NCI-H2029 treated with DMSO at 0.1 percent for 48 hours (cell line): Measurements from ENCODE around the gene STON2.
"Not testable (repeated sequence)": the region's sequence is repeated elsewhere in the genome, so short reads cannot be mapped to it uniquely, and the experiment has no call there.

Experiments
- DNase-seq: peaks from one replicate; lab custom pipeline; 2025; lab: John Stamatoyannopoulos, UW

STON2 gene, protein sequence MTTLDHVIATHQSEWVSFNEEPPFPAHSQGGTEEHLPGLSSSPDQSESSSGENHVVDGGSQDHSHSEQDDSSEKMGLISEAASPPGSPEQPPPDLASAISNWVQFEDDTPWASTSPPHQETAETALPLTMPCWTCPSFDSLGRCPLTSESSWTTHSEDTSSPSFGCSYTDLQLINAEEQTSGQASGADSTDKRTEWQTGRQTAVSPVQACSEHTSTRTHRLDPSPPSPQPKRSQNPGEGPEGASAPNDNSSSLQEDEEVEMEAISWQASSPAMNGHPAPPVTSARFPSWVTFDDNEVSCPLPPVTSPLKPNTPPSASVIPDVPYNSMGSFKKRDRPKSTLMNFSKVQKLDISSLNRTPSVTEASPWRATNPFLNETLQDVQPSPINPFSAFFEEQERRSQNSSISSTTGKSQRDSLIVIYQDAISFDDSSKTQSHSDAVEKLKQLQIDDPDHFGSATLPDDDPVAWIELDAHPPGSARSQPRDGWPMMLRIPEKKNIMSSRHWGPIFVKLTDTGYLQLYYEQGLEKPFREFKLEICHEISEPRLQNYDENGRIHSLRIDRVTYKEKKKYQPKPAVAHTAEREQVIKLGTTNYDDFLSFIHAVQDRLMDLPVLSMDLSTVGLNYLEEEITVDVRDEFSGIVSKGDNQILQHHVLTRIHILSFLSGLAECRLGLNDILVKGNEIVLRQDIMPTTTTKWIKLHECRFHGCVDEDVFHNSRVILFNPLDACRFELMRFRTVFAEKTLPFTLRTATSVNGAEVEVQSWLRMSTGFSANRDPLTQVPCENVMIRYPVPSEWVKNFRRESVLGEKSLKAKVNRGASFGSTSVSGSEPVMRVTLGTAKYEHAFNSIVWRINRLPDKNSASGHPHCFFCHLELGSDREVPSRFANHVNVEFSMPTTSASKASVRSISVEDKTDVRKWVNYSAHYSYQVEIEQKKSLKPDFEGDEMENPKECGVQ

DNA sequence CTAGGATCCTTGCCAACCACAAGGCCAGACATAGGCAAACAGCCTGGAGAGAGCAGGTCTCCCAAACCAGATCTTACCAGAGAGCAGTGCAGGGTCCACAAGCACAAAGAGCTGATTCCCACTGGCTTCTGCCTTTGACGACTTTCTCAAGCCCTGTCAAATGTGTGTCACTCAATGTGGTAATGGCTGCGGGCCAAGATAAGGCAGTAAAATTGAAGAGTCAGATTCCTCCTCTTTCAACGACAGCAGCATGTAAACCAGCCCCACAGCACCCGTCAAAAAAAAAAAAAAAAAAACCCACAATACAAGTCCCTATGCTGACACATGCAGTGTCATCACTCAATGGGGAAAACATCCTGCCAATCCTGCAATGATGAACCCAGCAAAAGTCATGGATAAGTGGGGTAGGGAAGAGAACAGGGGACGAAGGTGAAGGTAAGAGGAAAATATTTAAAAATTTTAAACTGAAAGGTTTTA is at the start of gene STON2:
TSS of gene STON2 (minus strand) at position 123 of the 477 bp plus-strand sequence. CDS start 1,942 bp downstream, outside the sequence.
- peak; percentile 63 for DNase-seq

DNA sequence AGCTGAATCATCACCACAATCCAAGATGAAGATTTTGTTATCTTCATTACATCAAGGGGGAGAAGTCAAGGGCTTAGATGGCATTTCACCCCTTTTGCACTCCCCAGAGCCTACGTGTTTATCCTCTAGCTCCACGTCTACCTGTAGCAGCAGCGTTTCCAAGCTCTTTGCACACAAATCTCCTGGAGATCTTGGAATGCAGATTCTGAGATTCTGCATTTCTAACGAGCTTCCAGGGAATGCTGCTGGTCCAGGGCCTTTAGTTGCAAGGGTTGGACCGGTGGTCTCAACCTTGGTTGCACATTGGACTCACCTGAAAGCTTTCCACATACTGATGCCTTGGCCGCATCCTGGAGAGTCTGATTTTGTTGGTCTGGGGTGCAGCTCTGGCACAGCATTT is 49.5 kb upstream of the STON2 start:
- DNase-seq: no peak

DNA sequence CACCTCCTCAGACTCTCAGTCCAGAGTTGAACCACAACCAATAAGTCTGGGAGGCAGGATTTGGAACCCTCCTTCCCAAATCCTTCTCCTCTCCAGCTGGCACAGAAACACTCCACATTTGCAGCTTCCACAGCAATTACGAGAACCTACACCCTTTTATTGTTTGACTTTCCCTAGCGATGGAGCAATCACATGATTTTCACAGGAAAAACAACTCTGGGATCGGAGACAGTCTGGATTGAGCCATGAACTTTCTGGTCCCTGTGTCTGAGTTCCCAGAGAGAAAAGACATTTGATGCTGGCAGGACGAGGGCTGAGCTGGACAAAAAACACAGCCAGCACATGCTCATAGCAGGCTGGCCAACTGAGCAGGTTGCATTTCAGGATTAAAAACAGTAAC is 49.0 kb upstream of the STON2 start:
- DNase-seq: no peak

DNA sequence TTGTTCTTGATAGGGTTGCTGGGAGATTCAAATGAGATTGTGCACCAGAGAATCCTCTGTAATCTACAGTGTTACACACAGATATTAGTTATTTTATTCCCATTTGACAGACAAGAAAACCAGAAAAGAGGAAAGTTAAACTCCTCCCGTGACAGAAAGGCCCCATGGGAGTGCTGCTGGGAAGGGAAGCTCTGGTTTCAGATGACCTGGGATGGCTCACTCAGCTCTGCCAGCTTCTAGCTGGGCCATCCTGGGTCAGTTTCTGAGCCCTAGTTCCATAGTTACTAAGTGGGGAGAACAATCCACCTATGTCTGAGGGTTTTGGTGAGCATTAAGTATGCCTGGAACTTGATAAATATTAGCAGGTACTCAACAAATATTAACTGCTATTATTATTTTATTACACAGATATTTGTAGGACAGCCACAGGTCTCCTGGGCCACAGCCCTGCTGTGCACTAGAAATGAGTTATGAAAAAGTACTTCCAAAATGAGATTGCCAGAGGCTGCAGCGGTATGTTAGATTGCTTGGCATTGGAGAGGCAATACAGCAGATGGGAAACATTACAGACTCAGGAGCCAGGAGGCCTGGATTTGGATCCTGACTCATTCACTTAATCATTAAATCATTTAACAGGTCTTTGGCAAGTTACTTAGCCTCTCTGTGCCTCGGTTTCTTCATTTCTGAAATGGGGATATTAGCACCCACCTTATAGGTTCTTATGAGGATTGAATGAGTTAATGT is 47.1 kb upstream of the STON2 start:
- no peak for DNase-seq

DNA sequence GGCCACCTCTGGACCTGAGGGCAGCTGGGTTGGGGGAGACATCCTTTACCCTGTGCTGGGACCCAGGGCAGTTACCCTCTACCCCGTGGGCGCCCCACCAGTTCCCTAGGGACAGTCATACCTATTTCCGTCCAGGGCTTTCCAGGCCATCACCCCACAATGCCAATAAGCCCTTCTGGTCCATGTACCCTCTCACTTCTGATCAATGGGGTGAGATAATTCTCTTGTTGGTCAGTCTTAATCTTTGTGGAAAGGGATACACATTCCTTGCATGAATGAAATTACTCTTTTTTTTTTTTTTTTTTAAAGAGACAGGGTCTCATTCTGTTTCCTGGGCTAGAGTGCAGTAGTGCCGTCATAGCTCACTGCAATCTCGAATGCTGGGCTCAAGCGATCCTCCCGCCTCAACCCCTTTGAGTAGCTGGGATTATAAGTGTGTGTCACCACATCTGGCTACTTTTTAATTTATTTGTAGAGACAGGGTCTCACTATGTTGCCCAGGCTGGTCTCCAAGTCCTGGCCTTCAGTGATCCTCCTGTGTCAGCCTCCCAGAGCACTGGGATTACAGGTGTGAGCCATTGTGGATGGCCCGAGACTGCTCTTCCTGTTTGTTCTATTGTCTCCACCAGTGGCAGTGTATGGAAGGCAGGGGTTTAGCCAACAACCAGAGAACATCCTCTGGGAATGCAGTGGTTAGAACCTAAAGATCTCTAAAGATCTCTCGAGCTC is 46.3 kb upstream of the STON2 start:
- DNase-seq: no peak

DNA sequence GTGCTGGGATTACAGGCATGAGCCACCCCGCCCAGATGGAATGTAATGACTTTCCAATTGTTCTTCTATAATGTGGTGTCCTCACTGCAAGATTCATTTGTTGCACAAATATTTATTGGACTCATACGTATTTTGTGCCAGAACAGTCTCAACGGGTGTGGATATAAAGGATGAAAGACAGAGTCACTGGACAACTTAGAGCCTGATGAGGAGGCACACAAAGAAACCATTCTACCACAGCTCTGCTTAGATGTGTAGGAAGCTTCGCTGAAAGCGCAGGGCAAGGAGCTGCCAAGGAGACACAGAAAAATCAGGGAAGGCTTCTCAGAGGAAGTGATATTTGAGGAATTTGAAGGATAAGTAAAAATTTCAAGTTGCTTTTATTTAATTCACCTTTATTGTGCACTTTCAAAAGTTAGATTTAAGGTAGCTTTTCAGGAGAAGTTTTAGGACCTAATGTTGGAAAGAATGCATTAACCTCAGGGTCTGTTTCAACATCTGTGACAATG is 41.6 kb upstream of the STON2 start:
- no peak for DNase-seq

DNA sequence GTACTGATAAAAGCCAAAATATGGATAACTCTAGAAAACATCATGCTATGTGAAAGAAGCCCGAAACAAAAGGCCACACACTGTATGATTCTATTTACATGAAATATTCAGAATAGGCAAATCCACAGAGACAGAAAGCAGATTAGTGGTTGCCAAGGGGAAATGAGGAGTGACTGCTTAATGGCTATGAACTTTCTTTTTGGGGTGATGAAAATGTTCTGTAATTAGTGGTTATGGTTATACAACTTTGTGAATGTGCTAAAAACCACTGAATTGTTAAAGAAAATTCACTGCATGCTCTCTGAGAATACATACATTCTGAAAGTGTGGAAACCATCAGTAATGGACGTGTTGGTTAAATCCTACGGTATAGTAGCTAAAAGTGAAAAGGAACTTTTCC is 39.9 kb upstream of the STON2 start:
- no peak for DNase-seq

DNA sequence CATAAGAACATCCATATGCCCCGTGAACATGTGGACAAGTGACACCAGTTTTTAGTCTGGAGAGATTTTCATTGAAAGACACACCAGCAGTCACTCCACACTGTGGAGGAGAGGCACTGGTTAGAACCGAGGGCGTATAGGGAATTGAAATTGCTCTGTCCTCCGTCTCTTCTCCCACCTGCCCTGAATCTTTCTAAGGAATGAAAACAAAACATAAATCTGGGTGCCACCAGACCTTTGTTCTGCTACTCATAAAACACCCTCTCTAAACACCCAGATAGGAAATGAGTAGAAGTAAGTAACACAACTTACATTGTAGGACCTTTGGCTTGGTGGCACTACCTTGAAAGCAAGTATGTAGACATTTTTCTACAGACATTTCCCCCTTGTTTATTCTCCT is 37.1 kb upstream of the STON2 start:
- no peak for DNase-seq

DNA sequence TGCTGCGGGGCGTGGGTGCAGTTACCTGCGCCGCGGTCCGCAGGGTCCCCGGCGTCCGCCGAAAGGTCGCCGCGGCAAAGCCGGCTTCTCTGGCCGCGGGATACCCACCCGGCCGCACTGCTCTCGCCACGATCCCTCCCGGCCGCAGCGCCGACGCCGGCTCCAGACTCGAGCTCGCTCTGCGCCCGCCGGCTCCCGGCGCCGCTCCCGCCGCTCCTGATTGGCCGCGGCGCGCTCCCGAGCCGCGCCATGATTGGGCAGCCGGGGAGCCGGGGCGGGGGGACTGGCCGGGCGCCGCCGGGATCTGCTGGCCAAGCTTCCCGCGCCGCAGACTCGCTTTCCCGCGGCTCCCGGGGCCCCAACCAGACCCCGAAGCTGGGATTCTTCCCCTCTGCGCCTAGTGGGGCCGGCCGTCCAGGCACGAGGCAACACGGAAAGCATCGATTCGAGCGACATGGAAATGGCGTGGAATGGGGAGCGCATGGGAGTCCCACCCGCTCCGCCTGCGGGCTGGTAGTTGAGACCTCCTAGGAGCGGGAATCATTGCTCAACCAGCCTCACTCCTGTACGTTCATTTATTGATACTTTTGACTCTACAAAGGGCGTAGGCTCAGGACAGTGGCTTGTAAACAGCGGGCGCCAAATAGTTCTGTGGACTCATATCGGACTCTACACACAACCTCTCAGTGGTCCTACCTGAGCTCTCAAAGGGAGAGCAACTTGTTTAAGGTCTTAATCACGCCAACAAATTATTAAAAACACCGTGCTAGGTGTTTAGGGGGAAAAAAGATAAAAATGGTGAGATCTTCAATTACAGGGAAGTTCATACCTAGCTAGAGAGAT is 36.4 kb upstream of the STON2 start:
- no peak for DNase-seq

DNA sequence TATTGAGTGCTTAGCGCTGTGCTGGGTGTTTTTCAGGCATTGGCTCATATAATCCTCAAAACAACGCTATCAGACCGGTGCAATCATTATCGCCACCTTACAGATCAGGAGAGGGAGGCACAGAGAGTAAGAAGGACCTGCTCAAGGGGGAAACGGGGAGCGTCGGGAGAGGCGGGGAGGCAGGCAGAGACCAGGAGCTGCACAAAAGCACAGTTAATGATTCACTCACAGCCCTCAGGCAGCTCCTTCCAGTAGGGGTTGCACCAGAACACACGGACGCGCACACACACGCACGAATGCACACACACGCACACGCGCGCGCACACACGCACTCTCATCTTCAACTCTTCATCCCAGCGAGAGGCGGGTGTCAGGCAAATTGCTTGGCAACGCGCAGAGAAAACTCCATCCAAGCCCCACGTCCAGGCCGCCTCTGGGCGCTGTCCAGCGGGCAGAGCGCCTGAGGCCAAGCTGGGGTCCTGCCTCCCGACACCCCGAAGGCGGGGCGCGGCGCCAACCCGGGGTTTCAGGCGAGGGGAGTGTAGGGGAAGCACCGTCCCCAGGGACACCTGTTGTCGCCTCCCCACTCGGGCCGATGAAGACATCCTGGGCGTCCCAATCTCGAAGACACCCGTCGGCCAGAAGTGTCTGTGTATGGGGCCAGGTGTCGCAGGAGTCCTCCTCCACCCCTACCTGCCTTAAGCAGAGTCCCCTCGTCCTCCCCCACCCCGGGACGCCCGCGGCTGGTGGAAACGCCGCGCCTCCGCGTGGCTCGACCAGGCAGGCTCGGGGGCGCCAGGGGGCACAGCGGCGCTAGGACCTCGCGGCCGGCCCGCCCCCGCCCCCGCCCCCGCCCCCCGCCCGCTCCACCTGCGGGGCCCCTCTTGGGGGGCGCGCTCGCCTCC is 35.5 kb upstream of the STON2 start:
- DNase-seq: no peak

DNA sequence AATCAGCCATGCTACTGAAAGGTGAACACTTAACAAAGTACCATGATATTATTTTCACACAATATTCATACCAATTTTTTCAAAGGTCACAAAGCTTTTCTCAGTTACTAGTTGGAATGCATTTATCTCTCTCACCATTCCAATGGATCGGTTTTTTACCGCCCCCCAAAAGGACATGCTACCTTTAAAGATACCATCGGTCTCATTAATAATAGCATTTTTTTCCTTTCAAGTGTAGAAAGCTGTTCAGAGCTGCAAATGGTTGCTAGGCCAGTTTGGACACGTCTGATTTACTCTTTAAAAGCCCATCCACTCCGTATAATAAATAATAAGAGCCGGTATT is 34.9 kb upstream of the STON2 start:
- no peak for DNase-seq

DNA sequence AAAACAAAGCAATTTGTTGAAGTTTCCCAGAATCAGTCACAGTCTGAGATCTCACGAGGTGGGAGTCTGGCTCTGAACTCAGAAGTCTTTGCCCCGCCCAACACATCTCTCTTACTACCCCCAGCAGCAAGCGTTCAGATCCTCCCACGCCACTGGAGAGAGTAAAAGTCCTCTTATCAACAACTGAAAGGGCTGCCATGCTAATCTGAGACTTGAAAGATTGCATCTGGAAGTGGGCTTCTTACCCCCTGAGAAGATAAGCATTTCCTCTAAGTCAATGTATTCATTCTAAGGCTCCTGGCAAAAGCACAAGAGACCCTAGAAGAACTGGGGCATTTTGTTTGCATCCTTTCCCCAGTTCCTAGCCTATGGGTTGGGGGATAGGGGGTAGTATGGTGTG is 34.1 kb upstream of the STON2 start:
- no peak for DNase-seq

DNA sequence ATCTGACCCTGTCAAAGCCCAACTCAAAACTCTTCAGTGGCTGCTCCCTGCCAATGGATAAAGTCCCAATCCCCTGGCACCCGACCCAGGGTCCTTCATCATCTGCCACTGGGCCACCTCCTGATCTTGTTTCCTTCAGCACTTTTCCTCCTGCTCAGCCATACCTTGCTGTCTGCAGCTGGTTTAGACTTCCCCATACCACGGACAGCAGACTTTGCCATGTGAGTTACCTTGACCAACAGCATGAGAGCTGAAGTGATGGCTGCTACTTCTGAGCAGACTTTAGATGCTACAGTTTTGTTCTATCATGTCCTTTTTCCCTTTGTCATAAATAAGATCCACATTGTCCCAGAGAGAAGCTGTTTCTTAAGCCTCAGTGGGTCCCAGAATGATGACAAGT is 33.3 kb upstream of the STON2 start:
- DNase-seq: no peak

DNA sequence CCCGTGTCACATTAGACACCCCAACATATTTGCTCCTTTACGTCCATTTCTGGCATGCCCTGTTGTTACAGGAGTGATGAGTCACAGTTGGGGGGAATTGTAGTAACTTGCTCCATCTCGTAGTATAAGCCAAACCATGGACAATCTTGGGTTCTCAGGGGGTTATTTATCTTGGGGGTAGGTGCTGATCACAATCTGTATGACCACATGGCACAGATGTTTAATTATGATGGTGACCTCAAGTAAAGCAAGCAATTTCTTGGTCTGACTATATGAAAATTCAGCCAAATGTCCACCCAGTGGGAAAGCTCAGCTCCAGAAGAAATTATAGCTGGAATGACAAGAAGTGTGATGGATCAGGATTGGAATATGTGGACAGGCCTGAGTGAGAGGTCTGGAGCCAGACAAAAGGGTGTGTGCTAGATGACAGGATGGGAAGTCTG is 32.1 kb upstream of the STON2 start:
- no peak for DNase-seq

DNA sequence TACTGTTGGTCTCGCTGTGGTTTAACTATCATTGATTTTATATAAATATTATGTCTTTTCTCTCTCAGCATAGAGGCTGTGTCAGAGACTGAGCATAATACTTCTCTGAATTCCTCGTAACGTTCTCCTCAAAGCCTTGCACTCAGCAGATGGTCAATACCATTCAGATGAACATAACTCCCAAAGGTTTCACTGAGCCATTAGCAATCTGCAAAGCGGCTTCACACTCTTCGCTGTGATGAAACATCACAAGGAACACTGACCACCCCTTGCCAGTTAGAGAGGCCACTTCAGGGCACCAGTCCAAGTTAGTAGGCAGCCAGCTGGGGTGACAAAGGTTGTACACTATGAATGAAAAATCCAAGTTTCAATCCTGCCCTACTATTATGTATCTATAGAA is 30.1 kb upstream of the STON2 start:
- DNase-seq: no peak

DNA sequence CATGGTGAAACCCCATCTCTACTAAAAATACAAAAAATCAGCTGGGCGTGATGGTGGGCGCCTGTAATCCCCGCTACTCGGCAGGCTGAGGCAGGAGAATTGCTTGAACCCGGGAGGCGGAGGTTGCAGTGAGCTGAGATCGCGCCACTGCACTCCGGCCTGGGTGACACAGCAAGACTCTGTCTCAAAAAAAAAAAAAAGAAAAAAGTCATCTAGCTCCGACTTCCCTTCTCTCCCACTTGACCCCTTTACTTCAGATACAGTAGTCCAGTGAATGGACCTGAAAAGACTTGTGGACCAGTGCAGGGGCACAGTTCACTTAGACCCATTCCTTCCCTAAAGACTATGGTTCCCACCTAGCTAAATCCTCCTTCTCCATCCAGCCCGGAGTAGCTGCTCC is 29.6 kb upstream of the STON2 start:
- DNase-seq: not testable (repeated sequence)

DNA sequence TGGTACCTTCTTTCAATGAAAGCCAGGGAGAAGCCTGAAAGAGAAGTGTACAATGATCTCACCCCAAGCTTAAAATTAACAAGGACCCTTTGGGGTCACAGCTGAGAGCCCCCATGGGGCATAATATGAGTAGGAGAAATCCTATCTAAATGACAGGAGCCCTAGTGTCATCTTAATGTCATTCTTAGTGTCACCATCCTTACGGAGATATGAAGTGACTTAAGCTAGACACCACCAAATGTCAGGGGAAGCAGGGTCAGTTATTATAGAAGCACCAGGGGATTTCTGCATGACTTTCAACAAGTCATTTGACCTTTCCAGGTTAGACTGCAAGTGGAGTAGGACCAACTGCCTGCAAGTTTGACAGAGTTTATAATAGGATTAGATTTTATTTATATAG is 28.9 kb upstream of the STON2 start:
- no peak for DNase-seq

DNA sequence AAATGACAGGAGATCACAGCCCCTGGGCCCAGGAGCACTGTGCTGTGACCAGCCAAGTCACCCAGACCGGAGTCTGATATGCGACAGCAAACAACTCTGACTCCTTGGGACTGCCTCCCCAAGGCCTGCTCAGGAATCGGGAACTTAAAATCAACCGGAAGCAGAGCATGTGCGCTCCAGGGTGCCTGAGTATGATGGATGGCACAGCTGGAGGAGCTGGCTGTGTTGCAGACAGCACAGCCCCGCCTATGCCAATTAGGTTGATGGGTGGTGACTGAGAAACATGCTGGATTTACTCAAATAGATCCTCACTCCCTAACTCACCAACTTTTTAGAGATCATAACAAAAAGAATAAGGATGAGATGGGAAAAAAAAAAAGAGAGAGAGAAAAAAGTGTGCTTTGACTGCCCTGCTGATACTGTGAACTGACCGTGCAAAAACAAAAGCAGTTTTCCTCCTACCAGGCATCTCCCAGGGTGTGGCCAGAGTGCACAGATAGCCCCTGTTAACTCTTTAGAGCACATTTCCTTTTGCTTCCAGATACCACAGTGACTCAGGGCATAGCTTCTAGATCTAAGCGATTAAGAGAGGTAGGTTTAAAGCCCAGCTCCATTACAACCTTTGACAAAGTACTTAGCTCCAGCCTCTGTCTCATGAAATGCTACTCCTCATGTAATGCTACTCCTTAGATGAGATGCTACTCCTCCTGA is 27.4 kb upstream of the STON2 start:
- no peak for DNase-seq

DNA sequence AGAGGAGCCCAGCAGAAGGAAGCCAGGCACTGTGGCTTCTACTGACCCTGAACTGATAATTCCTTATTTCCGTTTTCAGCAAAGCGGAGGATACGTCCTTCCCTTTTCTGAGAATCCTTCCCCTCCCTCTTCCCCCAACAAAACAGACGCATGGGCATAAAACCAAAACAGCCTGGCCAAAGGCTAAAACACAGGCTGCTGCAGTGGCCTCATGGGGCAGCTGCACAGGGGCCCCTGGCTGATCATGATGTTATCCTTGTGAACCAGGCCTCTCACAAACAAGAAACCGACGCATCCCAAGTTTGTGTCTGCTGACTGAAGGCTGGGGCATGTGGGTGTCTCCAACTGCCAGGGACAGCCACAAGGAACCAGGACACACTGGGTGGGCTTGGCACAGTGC is 23.4 kb upstream of the STON2 start:
- no peak for DNase-seq
